Gastroesophageal sphincter (tissue), 4 donors: ENCODE measurements around the gene DOCK9. TPM values are rescaled to one million over a fixed set of nuclear protein-coding genes. Genes with fewer than 3 reads are reported as not detected.

ENCODE experiments used
- ATAC-seq: fragments of 150-250 bp; one replicate; pipeline ENCODE4 v1.9.1; 2016; ENCODE audit warnings: mild to moderate bottlenecking, moderate library complexity
- H3K27ac ChIP-seq, 4 donors: fragments of 200-600 bp; sonication (generic) in 3 of 4; 1 replicate in 3 of 4; 2 replicates in 1 of 4; pipeline ENCODE4 v1.5.1; 2016 to 2019
- H3K27me3 ChIP-seq: fragments of 200-600 bp; sonication (generic); one replicate; pipeline ENCODE4 v1.5.1; 2019
- H3K36me3 ChIP-seq, 2 donors: fragments of 200-600 bp; sonication (generic); one replicate each; pipeline ENCODE4 v1.5.1; 2019; ENCODE audit warnings: control low read depth in 1 of 2
- H3K4me1 ChIP-seq, 3 donors: fragments of 200-600 bp; sonication (generic); 1 replicate in 2 of 3; 2 replicates in 1 of 3; pipeline ENCODE4 v1.5.1; 2016 to 2019; ENCODE audit warnings: control low read depth in 2 of 3
- H3K4me3 ChIP-seq, 2 donors: fragments of 200-600 bp; sonication (generic); one replicate each; pipeline ENCODE4 v1.5.1; 2019; ENCODE audit warnings: mild to moderate bottlenecking in 1 of 2, moderate library complexity in 1 of 2
- H3K9me3 ChIP-seq, 3 donors: fragments of 200-600 bp; sonication (generic); one replicate each; pipeline ENCODE4 v1.5.1; 2017 to 2019; ENCODE audit warnings: control low read depth in 2 of 3
- CTCF ChIP-seq, 4 experiments: fragments of 200-600 bp in 2 of 4; fragments of 450-650 bp in 2 of 4; sonication (generic) in 1 of 4; IDR thresholded peaks; one replicate each; pipeline ENCODE4 v1.5.1; 2017 to 2019; ENCODE audit warnings: antibody characterized with exemption in 4 of 4, mild to moderate bottlenecking in 2 of 4, moderate library complexity in 2 of 4
- EP300 ChIP-seq: sonication (generic); formaldehyde crosslinking; IDR thresholded peaks from one replicate; pipeline ENCODE4 v1.6.1; 2017; ENCODE audit warnings: antibody characterized with exemption, mild to moderate bottlenecking
- POLR2A ChIP-seq, 2 donors: fragments of 450-650 bp; IDR thresholded peaks; one replicate each; pipeline ENCODE4 v1.6.1; 2017; ENCODE audit warnings: antibody characterized with exemption in 2 of 2, mild to moderate bottlenecking in 2 of 2, moderate library complexity in 1 of 2
- POLR2AphosphoS5 ChIP-seq: sonication (generic); formaldehyde crosslinking; IDR thresholded peaks from one replicate; pipeline ENCODE4 v1.6.1; 2017; ENCODE audit warnings: antibody characterized with exemption
- WGBS, 2 donors: methylation state at CpG; one replicate each; pipeline ENCODE4 v1.1.5; 2018; ENCODE audit warnings: low coverage in 1 of 2; 5-methylcytosine and 5-hydroxymethylcytosine counted together
- total RNA-seq, 4 donors: library from RNA; depleted of rRNA; stranded (reverse); fragments of >200 nt; gene quantifications; one replicate each; pipeline ENCODE4 v1.1.0, GENCODE V29; 2016

The DOCK9 gene
- total RNA-seq, 4 donors from 2014 or later = 84.1 to 203 (median 150) TPM

GRCh38 chr13:99003851-99004471 is 26.1 kb upstream of the DOCK9 start:
- WGBS, 2 donors = 40 to 69% methylated on average over 2 to 3 of the region's 3 CpGs

GRCh38 chr13:99003186-99003585 is 25.3 kb upstream of the DOCK9 start:
- no peak for TF ChIP-seq POLR2A (IDR thresholded peaks at IDR 0.05)
- no peak for TF ChIP-seq CTCF (IDR thresholded peaks at IDR 0.05)
- TF ChIP-seq POLR2AphosphoS5 = no peak
- no peak for TF ChIP-seq EP300
- H3K27ac ChIP-seq = no peak overlapping the region
- 54 to 84% methylated on average over 2 to 4 of the region's 4 CpGs for WGBS, 2 donors
- peaks cover 3 to 86% (median 28%) of the 10 kb centered on the region in 3 donors for H3K4me1 ChIP-seq
- H3K4me3 ChIP-seq = no peak overlapping the region
- H3K27me3 ChIP-seq = no peaks in the 10 kb centered on the region
- H3K9me3 ChIP-seq = no peaks in the 10 kb centered on the region
- no peaks in the 10 kb centered on the region for H3K36me3 ChIP-seq
- ATAC-seq = no peak

More at GRCh38 chr13:99003851-99004471, 26.1 kb upstream of the DOCK9 start:
- H3K4me1 ChIP-seq = peaks cover 3 to 86% (median 22%) of the 10 kb centered on the region in 3 donors
- H3K9me3 ChIP-seq = no peaks in the 10 kb centered on the region
- no peaks in the 10 kb centered on the region for H3K36me3 ChIP-seq
- no peak overlapping the region for H3K4me3 ChIP-seq
- ATAC-seq = no peak
- no peaks in the 10 kb centered on the region for H3K27me3 ChIP-seq
- no peak overlapping the region for H3K27ac ChIP-seq
- no peak for TF ChIP-seq CTCF (IDR thresholded peaks at IDR 0.05)
- no peak for TF ChIP-seq POLR2AphosphoS5
- TF ChIP-seq EP300 = no peak
- TF ChIP-seq POLR2A (IDR thresholded peaks at IDR 0.05) = no peak

- no peak overlapping the region for H3K4me3 ChIP-seq
- H3K27me3 ChIP-seq = no peaks in the 10 kb centered on the region
- no peaks in the 10 kb centered on the region for H3K9me3 ChIP-seq
- TF ChIP-seq EP300 (no peak), POLR2AphosphoS5 (no peak), CTCF (IDR thresholded peaks at IDR 0.05) (no peak)
- H3K36me3 ChIP-seq = no peaks in the 10 kb centered on the region
- WGBS, 2 donors = 66 to 83% methylated on average over 4 to 5 of the region's 5 CpGs
- peaks cover 3 to 88% (median 35%) of the 10 kb centered on the region in 3 donors for H3K4me1 ChIP-seq
- no peak for ATAC-seq
- H3K27ac ChIP-seq = no peak overlapping the region
Measured at GRCh38 chr13:99002172-99002710, 24.4 kb upstream of the DOCK9 start.

GRCh38 chr13:99000137-99000536 is 22.3 kb upstream of the DOCK9 start:
- no peak for ATAC-seq
- Histone ChIP-seq H3K27me3 (no peaks in the 10 kb centered on the region), H3K27ac (peak overlapping the region in 2 of 4 donors; percentile 14 to 44), H3K36me3 (no peaks in the 10 kb centered on the region), H3K4me1 (peaks cover 0 to 83% (median 35%) of the 10 kb centered on the region in 3 donors), H3K9me3 (no peaks in the 10 kb centered on the region), H3K4me3 (no peak overlapping the region)
- TF ChIP-seq CTCF (IDR thresholded peaks at IDR 0.05) = no peak
- no peak for TF ChIP-seq EP300
- no peak for TF ChIP-seq POLR2A (IDR thresholded peaks at IDR 0.05)
- TF ChIP-seq POLR2AphosphoS5 = no peak
- 72 to 90% methylated on average over 2 of the region's 2 CpGs for WGBS, 2 donors

GRCh38 chr13:98999639-98999952 is 21.7 kb upstream of the DOCK9 start:
- WGBS, 2 donors = 25 to 26% methylated on average over 2 of the region's 2 CpGs
- H3K4me1 ChIP-seq = peaks cover 0 to 78% (median 35%) of the 10 kb centered on the region in 3 donors
- H3K9me3 ChIP-seq = no peaks in the 10 kb centered on the region
- H3K36me3 ChIP-seq = no peaks in the 10 kb centered on the region
- TF ChIP-seq POLR2AphosphoS5 = no peak
- TF ChIP-seq EP300 = no peak
- no peak for TF ChIP-seq POLR2A (IDR thresholded peaks at IDR 0.05)
- TF ChIP-seq CTCF (IDR thresholded peaks at IDR 0.05) = no peak
- H3K27ac ChIP-seq = peak overlapping the region in 2 of 4 donors; percentile 14 to 44
- no peak overlapping the region for H3K4me3 ChIP-seq
- no peaks in the 10 kb centered on the region for H3K27me3 ChIP-seq
- ATAC-seq = no peak
